ENCODE measurements around the gene POLL.
"Not testable (repeated sequence)": the region's sequence is repeated elsewhere in the genome, so short reads cannot be mapped to it uniquely, and the experiment has no call there.

POLL gene

GRCh38 chr10:101611096-101611905 is 23.2 kb upstream of the POLL start:
- no peak for DNase-seq

- no peak for DNase-seq
Observed at GRCh38 chr10:101609481-101609880, 21.4 kb upstream of the POLL start.

GRCh38 chr10:101607124-101607523 is 19.1 kb upstream of the POLL start:
- no peak for DNase-seq

- DNase-seq, result peak; percentile 92
Observed at GRCh38 chr10:101602761-101603398, 14.8 kb upstream of the POLL start.

GRCh38 chr10:101601541-101601940 is 13.5 kb upstream of the POLL start:
- no peak for DNase-seq

GRCh38 chr10:101597091-101597900 is 9.2 kb upstream of the POLL start:
- DNase-seq, result no peak

GRCh38 chr10:101595591-101596433 is 7.8 kb upstream of the POLL start:
- no peak for DNase-seq

GRCh38 chr10:101593331-101593730 is 5.3 kb upstream of the POLL start:
- DNase-seq, result not testable (repeated sequence)

GRCh38 chr10:101588879-101589278 is 822 bp upstream of the POLL start:
- DNase-seq, result no peak

GRCh38 chr10:101585841-101586240 is 2.2 kb downstream of the POLL start:
- no peak for DNase-seq

GRCh38 chr10:101580486-101581399 is 7.3 kb downstream of the POLL start:
- no peak for DNase-seq

- no peak for DNase-seq
Observed at GRCh38 chr10:101579516-101579870, 8.6 kb downstream of the POLL start.

- no peak for DNase-seq
Observed at GRCh38 chr10:101578803-101579515, 9.1 kb downstream of the POLL start.

- no peak for DNase-seq
Observed at GRCh38 chr10:101578192-101578591, 9.9 kb downstream of the POLL start.

- no peak for DNase-seq
Observed at GRCh38 chr10:101577121-101577871, 10.8 kb downstream of the POLL start.

GRCh38 chr10:101576211-101576863 is 11.7 kb downstream of the POLL start:
- DNase-seq, result no peak

GRCh38 chr10:101575580-101576210 is 12.4 kb downstream of the POLL start:
- no peak for DNase-seq

GRCh38 chr10:101575091-101575490 is 13.0 kb downstream of the POLL start:
- no peak for DNase-seq

All from retina (tissue), 1 donor.